A549 treated with Mapracorat at 1 μM for 4 hours (cell line): Measurements from ENCODE around the gene CIPC. TPM values are rescaled to one million over a fixed set of nuclear protein-coding genes. Genes with fewer than 3 reads are reported as not detected.

ENCODE experiments used
- total RNA-seq: library from RNA; stranded (reverse); fragments of 200-300 nt; extraction: Qiagen RNA extraction; gene quantifications from 5 replicates; pipeline ENCODE4 v1.2.3, GENCODE V29; 2022

Gene CIPC, protein sequence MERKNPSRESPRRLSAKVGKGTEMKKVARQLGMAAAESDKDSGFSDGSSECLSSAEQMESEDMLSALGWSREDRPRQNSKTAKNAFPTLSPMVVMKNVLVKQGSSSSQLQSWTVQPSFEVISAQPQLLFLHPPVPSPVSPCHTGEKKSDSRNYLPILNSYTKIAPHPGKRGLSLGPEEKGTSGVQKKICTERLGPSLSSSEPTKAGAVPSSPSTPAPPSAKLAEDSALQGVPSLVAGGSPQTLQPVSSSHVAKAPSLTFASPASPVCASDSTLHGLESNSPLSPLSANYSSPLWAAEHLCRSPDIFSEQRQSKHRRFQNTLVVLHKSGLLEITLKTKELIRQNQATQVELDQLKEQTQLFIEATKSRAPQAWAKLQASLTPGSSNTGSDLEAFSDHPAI
- total RNA-seq: 6.4 to 7.2 TPM (median 6.9 TPM) in 5 replicates

DNA sequence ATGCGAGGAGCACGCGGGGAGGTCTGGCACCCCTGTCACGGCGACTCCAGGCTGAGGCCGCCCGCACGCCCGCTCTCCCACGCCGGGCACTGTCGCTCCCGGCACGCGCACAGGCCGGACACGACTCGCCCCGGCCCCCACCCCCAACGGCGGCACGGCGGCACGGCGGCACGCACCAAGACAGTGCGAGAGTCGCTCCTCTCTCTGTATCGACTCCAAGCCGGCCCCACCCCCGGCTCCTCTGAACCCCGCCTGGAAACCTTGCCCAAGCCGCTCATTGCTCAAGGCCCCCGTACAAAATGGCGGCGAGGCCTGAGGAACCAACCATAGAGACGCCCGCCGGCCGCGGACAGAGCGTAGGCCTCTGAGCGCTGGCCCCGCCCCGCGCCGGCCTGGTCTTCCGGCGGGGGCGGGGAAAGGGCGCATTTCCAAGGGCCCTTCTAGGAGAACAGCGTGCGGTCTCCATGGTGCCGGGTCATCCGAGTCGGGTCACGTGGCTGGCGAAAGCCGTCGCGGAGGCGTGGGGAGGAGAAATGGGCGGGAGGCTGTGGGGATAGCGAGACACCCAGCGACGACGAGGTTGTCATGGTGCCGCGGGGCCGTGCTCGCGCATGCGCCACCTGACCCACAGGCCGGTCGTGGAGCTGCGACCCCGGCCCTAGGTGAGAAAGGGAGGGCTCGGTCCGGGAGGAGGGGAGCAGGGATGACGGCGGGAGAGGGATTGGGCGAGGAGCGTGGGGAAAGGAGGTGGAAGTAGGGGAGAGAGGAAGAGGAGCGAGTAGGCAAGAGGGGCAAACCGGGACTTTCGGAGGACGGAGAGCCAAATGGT, at the start of gene CIPC:
CIPC (plus strand) TSS at position 559 of the 829 bp plus-strand sequence. CDS start 7,451 bp downstream, outside the sequence.

DNA sequence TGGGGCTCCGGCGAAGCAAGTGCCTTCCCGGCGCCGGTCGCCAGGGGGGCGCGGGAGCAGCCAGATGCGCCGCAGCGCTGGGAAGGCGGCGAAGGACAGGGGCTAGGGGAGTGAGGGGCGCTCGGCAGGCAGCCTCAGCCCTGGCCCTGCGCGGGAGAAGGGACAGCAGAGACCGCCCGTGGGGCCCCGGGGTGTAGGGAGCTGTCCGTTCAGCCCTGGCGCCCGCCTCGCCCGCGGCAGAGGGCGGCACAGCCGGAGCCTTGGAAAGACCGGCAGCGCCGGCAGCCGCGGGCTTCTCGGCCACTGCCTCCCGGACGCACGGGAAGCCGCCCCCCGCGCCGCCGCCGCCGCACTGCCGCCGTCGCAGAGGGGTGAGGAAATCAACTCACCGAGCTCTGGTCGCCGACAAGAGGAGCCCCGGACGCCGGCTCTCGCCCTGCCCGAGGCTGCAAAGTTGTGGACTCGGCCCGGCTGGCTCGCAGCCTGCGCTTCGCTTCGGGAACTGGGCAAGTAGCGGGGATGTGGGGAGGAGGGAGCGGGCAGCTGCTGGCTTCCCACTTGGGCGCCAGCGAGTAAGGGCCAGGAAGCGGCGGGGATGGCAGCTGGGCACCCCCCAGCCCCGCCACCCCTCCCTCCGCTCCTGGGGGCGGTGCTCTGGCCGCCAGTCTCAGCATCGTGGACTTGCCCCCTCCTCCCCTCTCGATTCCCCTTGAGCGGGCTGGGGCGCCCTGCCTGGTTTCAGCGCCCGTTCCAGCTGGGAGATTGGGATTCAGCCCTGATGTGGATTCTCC, 43.4 kb downstream of the CIPC start, which contains the start of gene ZDHHC22:
ZDHHC22 (minus strand) TSS at position 578 of the 791 bp plus-strand sequence. CDS start 2,053 bp downstream, outside the sequence.

Other genes with a start within 250 kb of the CIPC start
- gene IRF2BPL, start 69.5 kb upstream of the CIPC start, total RNA-seq: 10.0 to 18.7 TPM (median 17.8 TPM) in 5 replicates
- 0.18 to 0.33 TPM (median 0.21 TPM) in 5 replicates for gene ZDHHC22, start 43.5 kb downstream of the CIPC start, total RNA-seq
- gene TMEM63C, start 83.5 kb downstream of the CIPC start, total RNA-seq: 2.6 to 4.5 TPM (median 3.6 TPM) in 5 replicates
- gene NGB, start 172.9 kb downstream of the CIPC start, total RNA-seq: not detected in 5 replicates
- gene POMT2, start 222.6 kb downstream of the CIPC start, total RNA-seq: 25.6 to 31.7 TPM (median 28.0 TPM) in 5 replicates
- gene GSTZ1, start 222.8 kb downstream of the CIPC start, total RNA-seq: 33.1 to 35.0 TPM (median 34.5 TPM) in 5 replicates